Stomach (tissue), 9 donors: ENCODE data around the gene TGDS. TPM values are rescaled to one million over a fixed set of nuclear protein-coding genes. Genes with fewer than 3 reads are reported as not detected.

ENCODE experiments used
- DNase-seq, 2 donors: peaks; one replicate each; pipeline versions ENCODE4 v3.0.0 to v3.0.0-alpha.2; 2013 to 2019
- H3K27ac ChIP-seq, 5 donors: fragments of 200-600 bp in 4 of 5; sonication (generic) in 4 of 5; one replicate each; pipeline ENCODE4 v1.5.1; 2013 to 2019; ENCODE audit warnings: mild to moderate bottlenecking in 1 of 5, moderate library complexity in 1 of 5
- H3K27me3 ChIP-seq, 3 donors: fragments of 200-600 bp; sonication (generic); one replicate each; pipeline ENCODE4 v1.5.1; 2017 to 2019; ENCODE audit warnings: mixed run types in 1 of 3
- H3K36me3 ChIP-seq, 4 donors: fragments of 200-600 bp; sonication (generic); 1 replicate in 3 of 4; 2 replicates in 1 of 4; pipeline ENCODE4 v1.5.1; 2016 to 2019
- H3K4me1 ChIP-seq, 4 donors: fragments of 200-600 bp; sonication (generic); one replicate each; pipeline ENCODE4 v1.5.1; 2016 to 2019
- H3K4me3 ChIP-seq, 4 donors: fragments of 200-600 bp; sonication (generic) in 3 of 4; one replicate each; pipeline ENCODE4 v1.5.1; 2016 to 2019; ENCODE audit warnings: mild to moderate bottlenecking in 1 of 4
- H3K9me3 ChIP-seq, 4 donors: fragments of 200-600 bp; sonication (generic); one replicate each; pipeline ENCODE4 v1.5.1; 2016 to 2019
- EP300 ChIP-seq: sonication (generic); formaldehyde crosslinking; IDR thresholded peaks from one replicate; pipeline ENCODE4 v1.6.1; 2017; ENCODE audit warnings: antibody characterized with exemption
- POLR2A ChIP-seq, 4 donors: fragments of 450-650 bp; IDR thresholded peaks; one replicate each; pipeline ENCODE4 v1.6.1; 2016; ENCODE audit warnings: antibody characterized with exemption in 4 of 4, control low read depth in 2 of 4, mild to moderate bottlenecking in 1 of 4, moderate library complexity in 1 of 4
- POLR2AphosphoS5 ChIP-seq, 3 donors: sonication (generic); formaldehyde crosslinking; IDR thresholded peaks; one replicate each; pipeline ENCODE4 v1.6.1; 2016; ENCODE audit warnings: antibody characterized with exemption in 3 of 3
- WGBS, 5 donors: extraction: QIAGEN DNeasy Blood & Tissue Kit in 3 of 5; methylation state at CpG; one replicate each; pipeline versions ENCODE4 v1.1.5 to v1.1.7; 2013 to 2018; 5-methylcytosine and 5-hydroxymethylcytosine counted together
- intact Hi-C: fragments of 100-400 bp; cut with DNase I; formaldehyde crosslinking; loops from one replicate; pipeline ENCODE4 v1.15.1; 2023; ENCODE audit warnings: low total_unique reads
- polyA plus RNA-seq, 3 donors: library from polyadenylated mRNA; stranded (reverse); fragments of 200-250 nt; gene quantifications; one replicate each; pipeline ENCODE4 v1.2.3, GENCODE V29; 2013
- total RNA-seq, 5 donors: library from RNA; depleted of rRNA; stranded (reverse); fragments of >200 nt; gene quantifications; one replicate each; pipeline versions ENCODE4 v1.1.0 to v1.2.3, GENCODE V29; 2014 to 2016
- TF ChIP-seq, protein P1 (sequence below), 7 experiments: fragments of 450-650 bp in 4 of 7; fragments of 200-600 bp in 3 of 7; sonication (generic) in 3 of 7; IDR thresholded peaks; one replicate each; pipeline ENCODE4 v1.5.1; 2016 to 2019; ENCODE audit warnings: antibody characterized with exemption in 7 of 7, control low read depth in 2 of 7, mild to moderate bottlenecking in 1 of 7
- donor health status: healthy with polysubstance abuse.
- donor health status: Bipolar disorder and iron deficiency.
- donor health status: healthy.

Gene TGDS
- total and polyA plus RNA-seq, 8 donors = 3.6 to 21.8 (median 8.2) TPM; not detected in 1

DNA sequence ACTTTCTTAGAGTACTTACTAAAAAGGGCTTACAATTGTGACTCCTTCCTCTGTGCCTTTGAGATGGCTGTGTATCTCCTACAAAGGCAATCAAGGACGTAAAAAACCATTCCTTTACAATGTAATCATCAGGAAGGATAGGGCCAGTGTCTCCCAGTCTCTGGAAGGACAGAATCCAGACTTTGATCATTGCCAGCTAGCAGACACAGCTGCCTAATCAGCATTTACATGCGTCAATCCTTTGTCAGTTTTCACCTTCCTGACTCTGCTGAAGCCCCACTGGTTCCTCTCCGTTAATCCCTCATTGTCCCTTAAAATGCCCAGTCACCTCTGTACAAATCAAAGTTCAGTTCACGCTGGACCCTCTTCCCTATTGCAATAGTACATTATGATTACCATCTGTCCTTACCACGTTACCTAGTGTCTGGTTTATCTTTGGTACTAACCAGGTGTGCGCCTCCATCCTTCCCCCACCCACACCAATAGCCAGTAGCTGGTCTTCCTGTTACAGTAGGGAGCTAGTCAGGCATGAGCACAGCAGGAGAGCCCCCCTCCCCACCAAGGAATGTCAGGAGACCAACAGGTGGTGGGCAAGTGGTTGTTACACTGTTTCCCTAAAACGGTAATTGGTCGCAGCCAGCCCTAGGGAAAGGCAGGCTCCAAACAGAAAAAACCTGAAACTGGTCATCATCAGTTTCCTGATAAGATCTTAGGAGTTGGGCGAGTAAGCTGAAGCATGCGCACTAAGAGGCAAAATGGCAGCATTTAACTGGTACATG lies 49.7 kb downstream of the TGDS start:
- peaks cover 15 to 19% (median 17%) of the 10 kb centered on the region in 4 donors for H3K4me1 ChIP-seq
- WGBS, 5 donors = 87 to 92% (median 90%) methylated on average over 10 of the region's 10 CpGs
- H3K27me3 ChIP-seq = no peaks in the 10 kb centered on the region
- H3K4me3 ChIP-seq = no peak overlapping the region
- intact Hi-C loops = no loop called here
- no peaks in the 10 kb centered on the region for H3K36me3 ChIP-seq
- TF ChIP-seq, protein P1, sequence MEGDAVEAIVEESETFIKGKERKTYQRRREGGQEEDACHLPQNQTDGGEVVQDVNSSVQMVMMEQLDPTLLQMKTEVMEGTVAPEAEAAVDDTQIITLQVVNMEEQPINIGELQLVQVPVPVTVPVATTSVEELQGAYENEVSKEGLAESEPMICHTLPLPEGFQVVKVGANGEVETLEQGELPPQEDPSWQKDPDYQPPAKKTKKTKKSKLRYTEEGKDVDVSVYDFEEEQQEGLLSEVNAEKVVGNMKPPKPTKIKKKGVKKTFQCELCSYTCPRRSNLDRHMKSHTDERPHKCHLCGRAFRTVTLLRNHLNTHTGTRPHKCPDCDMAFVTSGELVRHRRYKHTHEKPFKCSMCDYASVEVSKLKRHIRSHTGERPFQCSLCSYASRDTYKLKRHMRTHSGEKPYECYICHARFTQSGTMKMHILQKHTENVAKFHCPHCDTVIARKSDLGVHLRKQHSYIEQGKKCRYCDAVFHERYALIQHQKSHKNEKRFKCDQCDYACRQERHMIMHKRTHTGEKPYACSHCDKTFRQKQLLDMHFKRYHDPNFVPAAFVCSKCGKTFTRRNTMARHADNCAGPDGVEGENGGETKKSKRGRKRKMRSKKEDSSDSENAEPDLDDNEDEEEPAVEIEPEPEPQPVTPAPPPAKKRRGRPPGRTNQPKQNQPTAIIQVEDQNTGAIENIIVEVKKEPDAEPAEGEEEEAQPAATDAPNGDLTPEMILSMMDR (IDR thresholded peaks at IDR 0.05) = no peak
- TF ChIP-seq POLR2A (IDR thresholded peaks at IDR 0.05) (no peak), EP300 (no peak), POLR2AphosphoS5 (IDR thresholded peaks at IDR 0.05) (no peak)
- no peak for DNase-seq
- no peaks in the 10 kb centered on the region for H3K9me3 ChIP-seq
- H3K27ac ChIP-seq = no peak overlapping the region

DNA sequence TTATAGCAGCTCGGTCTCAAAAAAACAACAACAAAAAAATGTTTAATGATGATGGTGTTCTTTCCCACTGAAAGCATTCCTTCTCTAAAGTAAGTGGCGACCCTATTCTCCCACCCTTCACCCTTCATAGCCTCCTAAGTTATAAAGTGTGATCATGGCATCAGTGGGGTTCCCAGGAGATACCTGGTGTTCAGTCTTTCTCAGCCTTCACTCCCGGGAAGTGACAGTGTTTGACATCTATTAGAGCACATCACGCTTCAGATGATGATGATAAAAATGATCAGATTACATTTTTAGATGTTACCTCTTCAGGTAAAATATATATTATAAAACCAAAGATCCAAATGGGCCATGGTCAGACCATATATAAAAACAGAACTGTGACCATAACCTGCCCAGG lies 51.0 kb downstream of the TGDS start:
- DNase-seq = no peak
- WGBS, 5 donors = 67 to 83% (median 78%) methylated on average over 4 of the region's 4 CpGs

DNA sequence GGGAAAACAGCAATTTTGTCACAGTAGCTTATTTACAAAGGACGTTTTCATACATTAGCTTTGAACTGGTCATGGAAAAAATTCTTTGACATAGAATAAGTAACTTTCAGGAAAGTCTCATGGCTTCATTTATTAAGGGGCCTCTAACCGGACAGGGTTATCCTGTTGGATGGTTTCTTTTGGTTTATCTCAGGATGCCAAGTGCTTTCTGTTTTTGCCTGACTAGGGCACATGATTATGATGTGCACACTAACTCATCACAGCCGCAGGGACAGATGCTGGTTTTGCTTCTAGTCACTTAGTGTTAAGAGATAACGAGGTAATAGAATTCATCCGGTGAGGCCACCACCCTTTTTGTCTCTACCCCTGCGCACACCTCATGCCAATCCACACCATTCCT lies 53.0 kb downstream of the TGDS start:
- no peak for TF ChIP-seq POLR2AphosphoS5 (IDR thresholded peaks at IDR 0.05)
- TF ChIP-seq, protein P1 (IDR thresholded peaks at IDR 0.05) = no peak
- no peak for TF ChIP-seq EP300
- no peak for TF ChIP-seq POLR2A (IDR thresholded peaks at IDR 0.05)
- Histone ChIP-seq H3K27me3 (no peaks in the 10 kb centered on the region), H3K4me3 (no peak overlapping the region), H3K9me3 (no peaks in the 10 kb centered on the region), H3K27ac (no peak overlapping the region), H3K36me3 (no peaks in the 10 kb centered on the region), H3K4me1 (peaks cover 0 to 1% (median under 1%) of the 10 kb centered on the region in 4 donors)
- DNase-seq = no peak
- intact Hi-C loops = no loop called here
- WGBS, 5 donors = 61 to 72% (median 64%) methylated on average over 6 of the region's 6 CpGs

More for the DNA sequence above, 51.0 kb downstream of the TGDS start:
- Histone ChIP-seq H3K9me3 (no peaks in the 10 kb centered on the region), H3K27me3 (no peaks in the 10 kb centered on the region), H3K27ac (no peak overlapping the region), H3K4me1 (peaks cover 10 to 12% (median 10%) of the 10 kb centered on the region in 4 donors), H3K36me3 (no peaks in the 10 kb centered on the region), H3K4me3 (no peak overlapping the region)
- intact Hi-C loops = no loop called here
- TF ChIP-seq, protein P1 (IDR thresholded peaks at IDR 0.05) = no peak
- TF ChIP-seq POLR2AphosphoS5 (IDR thresholded peaks at IDR 0.05) (no peak), EP300 (no peak), POLR2A (IDR thresholded peaks at IDR 0.05) (no peak)

DNA sequence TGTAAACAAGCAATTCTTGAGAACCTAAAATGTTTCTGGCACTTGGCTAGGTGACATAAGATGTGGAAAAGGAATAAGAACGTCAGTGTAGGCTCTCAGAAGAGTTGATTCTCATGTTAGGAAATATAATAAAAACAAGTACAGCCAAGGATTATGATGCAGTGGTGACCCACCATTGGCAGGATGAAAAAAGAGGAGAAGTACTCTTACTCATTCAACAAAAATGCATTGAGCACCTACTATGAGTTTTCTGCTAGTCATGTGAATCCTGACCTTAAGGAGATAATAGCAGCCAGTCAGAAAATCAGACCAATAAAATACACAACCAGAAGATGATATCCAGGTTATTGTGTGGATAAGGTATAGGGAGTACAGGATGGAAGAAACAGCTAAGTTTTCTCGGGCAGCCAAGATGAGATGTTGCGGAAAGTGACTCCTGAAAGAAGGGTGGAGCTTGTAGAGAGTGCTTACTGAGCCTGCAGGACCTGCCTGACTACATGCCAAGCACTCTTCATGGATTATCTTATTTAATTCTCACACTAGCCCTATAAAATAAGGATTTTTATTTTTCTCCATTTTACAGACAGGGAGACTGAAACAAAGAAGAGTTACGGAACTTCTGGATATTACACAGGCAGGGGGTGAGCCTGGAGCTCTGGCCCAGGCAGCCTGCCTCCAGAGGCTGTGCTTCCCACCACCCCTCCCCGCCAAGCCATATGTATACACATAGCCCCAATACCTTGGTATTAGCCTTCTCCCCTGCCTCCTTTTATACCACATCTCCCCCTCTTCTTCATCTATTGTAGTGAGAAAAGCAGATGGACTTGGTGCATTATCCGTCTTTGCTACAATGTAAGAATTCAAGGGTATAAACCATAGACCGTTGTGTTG lies 58.0 kb downstream of the TGDS start:
- Histone ChIP-seq H3K4me3 (no peak overlapping the region), H3K36me3 (no peaks in the 10 kb centered on the region), H3K4me1 (no peaks in the 10 kb centered on the region), H3K9me3 (no peaks in the 10 kb centered on the region), H3K27me3 (no peaks in the 10 kb centered on the region), H3K27ac (no peak overlapping the region)
- DNase-seq = no peak
- intact Hi-C loops = no loop called here
- WGBS, 5 donors = 83 to 87% (median 84%) methylated on average over 7 of the region's 7 CpGs
- TF ChIP-seq POLR2A (IDR thresholded peaks at IDR 0.05) (no peak), EP300 (no peak), POLR2AphosphoS5 (IDR thresholded peaks at IDR 0.05) (no peak)
- TF ChIP-seq, protein P1 (IDR thresholded peaks at IDR 0.05) = no peak
